ENCODE measurements around the gene GABRG3.

GABRG3 gene

GRCh38 chr15:27232876-27233275 lies 261.9 kb downstream of the GABRG3 start:
- peaks cover 12% of the 10 kb centered on the region for H3K4me1 ChIP-seq
- no peaks in the 10 kb centered on the region for H3K36me3 ChIP-seq
- TF ChIP-seq CTCF (IDR thresholded peaks at IDR 0.05; ENCODE audit: low read depth, low read length), result no peak
- H3K4me3 ChIP-seq (ENCODE audit: low read depth, low read length), result no peak overlapping the region
- H3K9me3 ChIP-seq, result no peaks in the 10 kb centered on the region
- H3K27me3 ChIP-seq, result no peaks in the 10 kb centered on the region
- no peak for DNase-seq

GRCh38 chr15:27234593-27234992 lies 263.6 kb downstream of the GABRG3 start:
- H3K9me3 ChIP-seq, result no peaks in the 10 kb centered on the region
- peaks cover 12% of the 10 kb centered on the region for H3K4me1 ChIP-seq
- H3K27me3 ChIP-seq, result no peaks in the 10 kb centered on the region
- no peak for DNase-seq
- TF ChIP-seq CTCF (IDR thresholded peaks at IDR 0.05; ENCODE audit: low read depth, low read length), result no peak
- H3K4me3 ChIP-seq (ENCODE audit: low read depth, low read length), result no peak overlapping the region
- no peaks in the 10 kb centered on the region for H3K36me3 ChIP-seq

DNA sequence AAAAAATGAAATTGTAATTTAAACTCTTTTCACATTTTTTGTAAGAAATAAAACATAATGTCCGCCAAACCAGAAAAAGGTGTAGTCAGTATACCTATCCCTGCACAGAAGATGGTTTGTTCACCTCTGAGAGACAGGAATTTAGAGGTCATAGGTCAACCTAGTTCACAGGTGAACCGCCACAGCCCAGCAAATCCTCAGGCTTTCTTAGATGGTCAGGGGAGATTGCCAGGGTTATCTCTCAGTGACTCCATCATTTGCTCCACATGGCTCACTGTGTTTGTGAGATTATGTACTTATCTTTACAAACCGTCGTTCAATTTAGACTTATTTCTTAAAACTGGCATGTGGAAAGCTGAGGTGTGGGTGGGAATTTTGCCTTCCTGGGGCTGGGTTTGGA lies 264.2 kb downstream of the GABRG3 start:
- no peaks in the 10 kb centered on the region for H3K9me3 ChIP-seq
- H3K4me1 ChIP-seq, result peaks cover 12% of the 10 kb centered on the region
- DNase-seq, result no peak
- H3K36me3 ChIP-seq, result no peaks in the 10 kb centered on the region
- no peaks in the 10 kb centered on the region for H3K27me3 ChIP-seq
- TF ChIP-seq CTCF (IDR thresholded peaks at IDR 0.05; ENCODE audit: low read depth, low read length), result no peak
- no peak overlapping the region for H3K4me3 ChIP-seq (ENCODE audit: low read depth, low read length)

- Histone ChIP-seq H3K4me1 (peaks cover 12% of the 10 kb centered on the region), H3K27me3 (no peaks in the 10 kb centered on the region), H3K9me3 (no peaks in the 10 kb centered on the region), H3K4me3 (ENCODE audit: low read depth, low read length) (no peak overlapping the region), H3K36me3 (no peaks in the 10 kb centered on the region)
- no peak for TF ChIP-seq CTCF (IDR thresholded peaks at IDR 0.05; ENCODE audit: low read depth, low read length)
- no peak for DNase-seq
Observed at GRCh38 chr15:27235681-27236080, 264.7 kb downstream of the GABRG3 start.

- peaks cover 12% of the 10 kb centered on the region for H3K4me1 ChIP-seq
- H3K27me3 ChIP-seq, result no peaks in the 10 kb centered on the region
- no peak for DNase-seq
- TF ChIP-seq CTCF (IDR thresholded peaks at IDR 0.05; ENCODE audit: low read depth, low read length), result no peak
- no peaks in the 10 kb centered on the region for H3K9me3 ChIP-seq
- H3K36me3 ChIP-seq, result no peaks in the 10 kb centered on the region
- H3K4me3 ChIP-seq (ENCODE audit: low read depth, low read length), result no peak overlapping the region
Observed at GRCh38 chr15:27237319-27237939, 266.4 kb downstream of the GABRG3 start.

DNA sequence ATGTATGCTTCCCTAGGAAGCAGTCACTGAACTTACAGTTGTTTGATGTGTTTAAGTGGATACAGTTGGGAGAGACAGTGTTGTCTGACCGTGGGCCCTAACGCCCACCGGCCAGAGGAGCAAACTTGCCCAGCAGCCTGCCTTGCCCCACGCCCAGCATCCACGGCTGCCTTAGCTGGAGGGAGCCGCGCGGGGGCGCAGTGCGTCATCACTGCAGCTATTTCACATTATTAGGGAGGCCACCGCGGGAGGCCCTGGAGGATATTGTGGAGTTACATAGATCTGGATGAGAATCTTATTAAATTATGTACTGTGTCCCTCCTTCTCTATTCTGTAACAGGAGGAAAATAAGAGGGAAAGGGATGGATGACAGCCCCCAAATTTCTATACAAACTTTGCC lies 267.2 kb downstream of the GABRG3 start:
- DNase-seq, result no peak
- Histone ChIP-seq H3K4me1 (peaks cover 12% of the 10 kb centered on the region), H3K27me3 (no peaks in the 10 kb centered on the region), H3K9me3 (no peaks in the 10 kb centered on the region), H3K36me3 (no peaks in the 10 kb centered on the region), H3K4me3 (ENCODE audit: low read depth, low read length) (no peak overlapping the region)
- no peak for TF ChIP-seq CTCF (IDR thresholded peaks at IDR 0.05; ENCODE audit: low read depth, low read length)
